WI38 (cell line): Measurements from ENCODE around the gene PGS1.
"Not testable (repeated sequence)": the region's sequence is repeated elsewhere in the genome, so short reads cannot be mapped to it uniquely, and the experiment has no call there.

Experiments
- H3K4me3 ChIP-seq: 2 replicates; pipeline ENCODE4 v1.5.1; 2011; ENCODE audit warnings: low read depth, mild to moderate bottlenecking, control low read depth, low read length
- CTCF ChIP-seq: IDR thresholded peaks from 2 replicates; pipeline ENCODE4 v1.5.1; 2012; ENCODE audit warnings: low read depth, mild to moderate bottlenecking, control low read depth, low read length

PGS1 gene

DNA sequence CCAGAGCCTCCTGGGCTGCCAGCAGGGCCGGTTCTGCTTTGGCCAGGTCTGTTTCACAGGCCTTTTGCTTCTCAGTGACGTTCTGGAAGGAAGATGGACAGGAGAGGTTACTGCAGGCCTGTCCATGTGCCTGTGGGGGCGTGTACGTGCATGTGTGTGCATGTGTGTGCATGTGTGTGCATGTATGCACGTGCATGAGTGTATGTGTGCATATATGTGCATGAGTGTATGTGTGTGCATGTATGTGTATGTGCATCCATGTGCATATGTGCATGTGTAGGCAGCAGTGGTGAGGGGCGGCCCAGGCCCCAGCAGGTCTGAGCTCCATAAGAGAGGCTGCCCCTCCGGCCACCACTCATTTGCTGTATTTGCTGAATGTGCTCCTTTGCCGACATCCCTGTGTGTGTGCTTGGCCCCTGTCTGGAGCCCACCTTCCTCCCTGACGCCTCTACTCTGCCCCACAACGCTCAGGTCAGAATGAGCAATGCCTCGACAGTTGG is 81.8 kb downstream of the PGS1 start:
- H3K4me3 ChIP-seq = no peak overlapping the region
- no peak for TF ChIP-seq CTCF

- no peak for TF ChIP-seq CTCF
Measured at GRCh38 chr17:78460951-78461798, 82.7 kb downstream of the PGS1 start.

DNA sequence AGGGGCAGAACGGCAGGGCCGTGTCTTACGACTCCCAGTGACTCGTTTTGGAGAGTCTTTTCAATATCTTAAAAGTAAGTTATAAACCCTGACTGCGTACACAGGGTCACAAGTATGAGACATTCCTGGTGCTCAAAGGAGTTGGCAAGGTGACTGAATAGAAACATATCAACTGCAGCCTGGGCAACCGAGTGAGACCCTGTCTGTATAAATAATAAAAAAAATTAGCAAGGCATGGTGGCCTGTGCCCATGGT is 83.3 kb downstream of the PGS1 start:
- no peak for TF ChIP-seq CTCF
- H3K4me3 ChIP-seq = no peak overlapping the region

More at GRCh38 chr17:78460951-78461798, 82.7 kb downstream of the PGS1 start:
- no peak overlapping the region for H3K4me3 ChIP-seq

- no peak for TF ChIP-seq CTCF
- no peak overlapping the region for H3K4me3 ChIP-seq
Measured at GRCh38 chr17:78462148-78462547, 83.7 kb downstream of the PGS1 start.

- H3K4me3 ChIP-seq = not testable (repeated sequence)
Measured at GRCh38 chr17:78466109-78466785, 87.8 kb downstream of the PGS1 start.

- H3K4me3 ChIP-seq = no peak overlapping the region
- no peak for TF ChIP-seq CTCF
Measured at GRCh38 chr17:78466786-78467715, 88.6 kb downstream of the PGS1 start.

GRCh38 chr17:78468366-78468765 is 89.9 kb downstream of the PGS1 start:
- no peak for TF ChIP-seq CTCF
- no peak overlapping the region for H3K4me3 ChIP-seq
